GM18870 (cell line): ENCODE data around the gene IPO11.
"Not testable (repeated sequence)": the region's sequence is repeated elsewhere in the genome, so short reads cannot be mapped to it uniquely, and the experiment has no call there.

ENCODE experiments used
- ATAC-seq: cut with Tn5 transposase; IDR thresholded peaks from one replicate; pipeline ENCODE4 v1.9.1; 2021; ENCODE audit warnings: moderate library complexity; ENCODE audit not compliant: unreplicated experiment

Gene IPO11

DNA sequence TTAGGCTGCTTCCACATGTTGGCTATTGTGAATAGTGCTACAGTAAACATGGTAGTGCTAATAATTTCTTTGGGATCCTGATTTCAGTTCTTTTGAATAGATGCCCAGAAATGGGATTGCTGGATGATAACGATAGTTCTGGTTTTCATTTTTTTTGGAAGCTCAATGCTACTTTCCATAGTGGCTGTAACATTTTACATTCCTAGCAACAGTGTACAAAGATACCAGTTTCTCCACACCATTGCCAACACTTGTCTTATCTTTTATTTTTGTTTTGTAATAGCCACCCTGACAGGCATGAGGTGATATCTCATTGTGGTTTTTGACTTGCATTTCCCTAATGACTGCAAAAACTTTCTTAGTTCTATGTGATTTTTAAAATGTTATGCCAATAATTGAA lies 97.2 kb downstream of the IPO11 start:
- ATAC-seq: no peak

DNA sequence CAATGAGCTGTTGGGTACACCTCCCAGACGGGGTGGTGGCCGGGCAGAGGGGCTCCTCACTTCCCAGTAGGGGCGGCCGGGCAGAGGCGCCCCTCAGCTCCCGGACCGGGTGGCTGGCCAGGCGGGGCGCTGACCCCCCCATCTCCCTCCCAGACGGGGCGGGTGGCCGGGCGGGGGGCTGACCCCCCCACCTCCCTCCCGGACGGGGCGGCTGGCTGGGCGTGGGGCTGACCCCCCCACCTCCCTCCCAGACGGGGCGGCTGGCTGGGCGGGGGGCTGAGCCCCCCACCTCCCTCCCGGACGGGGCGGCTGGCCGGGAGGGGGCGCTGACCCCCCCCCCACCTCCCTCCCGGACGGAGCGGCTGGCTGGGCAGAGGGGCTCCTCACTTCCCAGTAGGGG lies 100.5 kb downstream of the IPO11 start:
- ATAC-seq: not testable (repeated sequence)

DNA sequence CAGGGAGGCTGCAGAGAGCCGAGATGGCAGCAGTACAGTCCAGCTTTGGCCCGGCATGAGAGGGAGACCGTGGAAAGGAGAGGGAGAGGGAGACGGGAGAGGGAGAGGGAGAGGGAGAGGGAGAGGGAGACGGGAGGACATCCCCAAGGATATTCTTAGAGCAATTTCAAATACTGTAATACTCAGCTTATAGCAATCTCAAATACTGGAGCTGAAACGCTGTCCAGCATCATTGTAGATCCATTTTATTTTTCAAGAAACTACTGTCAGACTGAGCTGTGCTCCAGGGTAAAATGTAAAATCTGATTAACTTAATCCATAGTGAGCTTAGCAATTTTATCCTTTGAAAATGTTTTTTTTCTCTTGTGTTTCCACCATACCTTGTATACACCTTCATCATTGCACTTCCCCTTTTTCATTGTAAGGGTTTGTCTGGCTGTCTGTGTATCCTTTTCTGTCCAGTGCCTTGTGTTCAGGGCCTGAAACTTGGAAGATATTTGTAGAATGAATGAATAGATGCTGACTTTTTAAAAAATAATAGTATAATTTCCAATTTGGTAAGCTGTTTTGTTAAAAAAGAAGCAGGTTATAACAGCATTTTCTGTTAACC lies 102.1 kb downstream of the IPO11 start:
- ATAC-seq: no peak

DNA sequence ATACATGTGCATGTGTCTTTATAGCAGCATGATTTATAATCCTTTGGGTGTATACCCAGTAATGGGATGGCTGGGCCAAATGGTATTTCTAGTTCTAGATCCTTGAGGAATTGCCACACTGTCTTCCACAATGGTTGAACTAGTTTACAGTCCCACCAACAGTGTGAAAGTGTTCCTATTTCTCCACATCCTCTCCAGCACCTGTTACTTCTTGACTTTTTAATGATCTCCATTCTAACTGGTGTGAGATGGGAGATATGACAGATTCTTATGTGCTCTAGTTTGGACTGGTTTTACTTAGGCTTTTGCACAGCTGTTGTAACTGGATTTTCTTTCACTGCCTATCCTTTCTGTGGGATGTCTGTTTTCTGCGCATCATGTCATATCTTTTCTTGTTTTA lies 108.2 kb downstream of the IPO11 start:
- ATAC-seq: not testable (repeated sequence)

DNA sequence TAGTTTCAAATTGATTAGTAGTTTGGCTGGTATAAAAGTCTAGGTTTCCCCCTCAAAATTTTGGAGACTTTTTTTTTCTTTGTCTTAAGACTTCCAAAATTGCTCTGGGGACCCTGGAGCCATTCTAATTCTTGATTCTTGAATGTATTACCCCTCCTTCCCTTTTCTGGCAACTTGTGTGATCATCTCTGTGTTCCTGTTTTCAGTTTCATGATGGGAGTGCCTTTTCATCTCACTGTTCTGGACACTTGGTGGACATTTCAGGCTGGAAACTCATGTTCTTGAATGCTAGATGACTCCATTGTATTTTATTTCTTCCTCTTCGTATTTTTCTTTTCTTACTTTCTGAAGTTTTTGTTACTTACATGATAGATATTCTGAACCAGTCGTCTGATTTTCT lies 108.8 kb downstream of the IPO11 start:
- ATAC-seq: no peak

DNA sequence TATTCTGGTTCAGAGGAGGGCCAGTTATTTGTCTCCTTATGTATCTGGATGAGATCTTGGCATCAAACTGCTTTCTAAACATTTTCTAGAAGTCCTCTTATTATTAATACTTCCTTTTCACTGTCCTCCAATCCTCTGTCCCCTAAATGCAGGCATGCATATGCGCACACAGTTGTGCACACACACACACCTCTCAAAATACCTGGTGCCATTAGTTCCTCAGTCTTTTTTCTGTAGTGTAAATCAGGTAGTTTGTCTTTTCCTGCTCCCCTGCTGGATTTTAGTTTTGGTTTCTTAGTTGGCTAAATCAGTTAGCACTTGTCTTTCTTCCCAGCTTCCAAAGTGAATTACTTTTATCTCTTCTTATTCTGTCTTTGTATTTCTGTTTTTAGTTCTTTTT lies 110.2 kb downstream of the IPO11 start:
- ATAC-seq: no peak

DNA sequence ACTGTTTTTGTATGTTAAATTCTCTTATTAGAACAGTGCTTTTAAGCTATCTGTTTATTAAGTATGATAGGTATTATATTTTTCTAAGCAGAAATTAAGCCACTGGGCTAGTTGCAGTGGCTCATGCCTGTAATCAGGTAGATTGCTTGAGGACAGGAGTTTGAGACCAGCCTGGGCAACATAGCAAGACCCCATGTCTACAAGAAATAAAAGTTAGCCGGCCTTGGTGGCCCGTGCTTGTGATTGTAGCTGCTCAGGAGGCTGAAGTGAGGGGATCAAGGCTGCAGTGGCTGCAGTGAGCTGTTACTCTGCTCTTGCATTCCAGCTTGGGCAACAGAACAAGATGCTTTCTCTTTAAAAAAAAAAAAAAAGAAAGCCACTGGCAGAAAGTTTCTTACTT lies 121.0 kb downstream of the IPO11 start:
- ATAC-seq: no peak

DNA sequence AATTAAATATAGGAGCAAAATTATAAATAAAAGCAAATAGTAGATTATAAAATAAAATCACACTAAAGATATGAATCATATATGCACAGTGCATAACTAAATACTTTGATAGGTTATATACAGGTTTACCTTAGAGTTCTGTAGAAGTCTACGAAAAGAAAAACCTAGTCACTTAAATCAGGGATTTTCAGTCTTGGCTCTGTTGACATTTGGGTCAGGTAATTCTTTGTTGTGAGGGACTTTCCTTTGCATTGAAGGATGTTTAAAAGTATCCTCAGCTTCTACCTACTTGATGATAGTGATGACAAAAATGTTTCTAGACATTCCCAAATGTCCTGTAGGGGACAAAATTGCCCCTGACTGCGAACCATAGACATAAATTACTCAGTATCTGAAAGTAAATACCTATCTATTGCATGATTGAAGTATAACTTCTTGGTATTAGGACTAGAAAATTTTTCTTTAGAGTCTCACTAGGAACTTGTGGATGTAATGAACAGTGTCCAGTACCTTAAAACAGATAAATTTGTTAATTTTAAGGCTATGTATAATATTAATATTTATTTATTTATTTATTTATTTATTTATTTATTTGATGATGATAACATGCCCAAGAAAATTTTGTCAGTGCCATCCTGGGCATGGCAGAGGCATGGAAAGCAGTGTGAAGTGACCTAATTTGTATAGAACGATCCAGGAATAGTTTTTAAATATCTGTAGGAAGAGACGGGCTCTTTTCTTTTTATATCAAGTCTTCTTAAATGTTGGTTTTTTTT lies 122.1 kb downstream of the IPO11 start:
- ATAC-seq: no peak

DNA sequence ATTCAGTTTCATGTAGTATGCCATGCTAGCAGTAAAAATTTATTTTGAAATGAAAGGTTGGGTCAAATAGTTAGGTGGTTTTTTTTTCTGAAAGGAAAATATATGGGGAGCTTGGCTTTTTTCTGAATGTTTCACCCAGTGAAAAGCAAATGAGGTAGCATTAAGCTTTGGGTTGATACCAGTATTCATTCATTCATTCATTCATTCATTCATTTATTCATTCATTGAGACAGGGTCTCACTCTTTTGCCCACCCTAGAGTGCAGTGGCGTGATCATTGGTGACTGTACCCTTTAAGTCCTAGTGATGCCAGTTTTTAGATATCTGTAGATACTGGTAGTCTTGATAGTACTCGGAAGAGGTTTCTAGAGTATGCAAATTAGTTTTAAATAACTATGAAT lies 123.7 kb downstream of the IPO11 start:
- no peak for ATAC-seq

DNA sequence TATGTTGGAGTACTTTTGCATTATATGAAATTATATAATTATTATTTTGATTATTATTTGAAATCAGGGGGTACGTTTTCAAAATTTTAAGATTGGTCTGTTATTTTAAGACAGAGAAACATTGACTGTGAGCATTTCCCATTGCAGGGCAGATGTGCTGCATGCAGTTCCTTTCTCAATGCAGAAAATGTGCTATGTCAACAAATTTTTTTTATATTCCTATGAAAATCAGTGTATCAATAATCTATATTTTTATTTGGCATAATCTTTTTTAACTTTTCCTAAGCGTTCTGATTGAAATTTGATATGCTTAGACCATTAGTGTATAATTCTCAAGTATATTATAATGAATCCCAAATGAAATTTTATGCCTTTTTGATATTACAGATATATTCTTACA lies 124.2 kb downstream of the IPO11 start:
- ATAC-seq: no peak

DNA sequence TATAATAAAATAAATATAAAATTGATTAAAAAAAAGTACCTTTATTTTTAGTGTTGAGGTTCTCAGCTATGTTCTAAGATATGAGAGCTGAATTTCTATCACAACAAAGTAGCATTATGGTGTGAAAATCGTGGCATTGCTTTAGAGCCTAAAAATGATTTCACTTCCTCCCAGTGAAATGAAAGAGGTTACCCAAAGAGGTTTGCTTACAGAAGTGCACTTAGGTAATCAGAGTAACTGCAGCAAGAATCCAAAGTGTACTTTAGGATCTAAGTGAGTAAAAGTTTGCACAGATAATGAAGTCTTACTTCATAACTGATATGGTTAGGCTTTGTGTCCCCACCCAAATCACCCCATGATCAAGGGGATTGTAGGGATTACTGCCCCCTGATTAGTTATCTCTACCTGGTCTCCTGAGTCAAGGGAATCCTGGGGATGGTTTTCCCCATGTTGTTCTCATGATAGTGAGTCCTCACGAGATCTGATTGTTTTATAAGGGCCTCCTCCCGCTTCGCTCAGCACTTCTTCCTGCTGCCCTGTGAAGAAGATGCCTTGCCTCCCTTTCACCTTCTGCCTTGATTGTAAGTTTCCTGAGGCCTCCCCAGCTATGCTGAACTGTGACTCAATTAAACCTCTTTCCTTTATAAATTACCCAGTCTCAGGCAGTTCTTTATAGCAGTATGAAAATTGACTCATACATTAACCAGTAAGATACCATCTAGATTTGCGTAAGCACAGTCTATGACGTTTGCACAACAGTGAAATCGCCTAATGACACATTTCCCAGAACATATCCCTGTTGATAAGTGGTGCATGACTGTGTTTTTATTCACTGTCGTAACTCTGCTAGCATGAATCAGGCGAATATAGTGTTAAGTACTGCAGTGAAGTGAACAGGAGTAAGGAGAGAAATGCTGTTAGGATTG lies 125.7 kb downstream of the IPO11 start:
- no peak for ATAC-seq

DNA sequence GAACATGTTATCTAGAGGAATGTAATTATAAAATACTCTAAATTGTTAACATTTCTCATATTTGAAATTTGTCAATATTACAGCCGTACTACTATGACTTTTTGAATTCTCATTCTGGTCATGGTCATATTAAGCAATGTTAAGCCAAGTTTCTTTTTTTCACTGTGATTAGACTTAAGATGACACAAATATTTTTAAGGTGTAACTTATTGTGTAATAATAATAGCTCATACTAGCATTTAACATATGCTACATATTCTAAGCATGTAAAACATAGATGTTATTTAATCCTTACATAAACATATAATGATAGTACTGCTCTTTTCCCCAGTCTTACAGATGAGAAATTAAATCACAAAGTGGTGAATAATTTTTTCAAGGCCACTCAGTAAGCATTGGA lies 130.2 kb downstream of the IPO11 start:
- ATAC-seq: no peak

DNA sequence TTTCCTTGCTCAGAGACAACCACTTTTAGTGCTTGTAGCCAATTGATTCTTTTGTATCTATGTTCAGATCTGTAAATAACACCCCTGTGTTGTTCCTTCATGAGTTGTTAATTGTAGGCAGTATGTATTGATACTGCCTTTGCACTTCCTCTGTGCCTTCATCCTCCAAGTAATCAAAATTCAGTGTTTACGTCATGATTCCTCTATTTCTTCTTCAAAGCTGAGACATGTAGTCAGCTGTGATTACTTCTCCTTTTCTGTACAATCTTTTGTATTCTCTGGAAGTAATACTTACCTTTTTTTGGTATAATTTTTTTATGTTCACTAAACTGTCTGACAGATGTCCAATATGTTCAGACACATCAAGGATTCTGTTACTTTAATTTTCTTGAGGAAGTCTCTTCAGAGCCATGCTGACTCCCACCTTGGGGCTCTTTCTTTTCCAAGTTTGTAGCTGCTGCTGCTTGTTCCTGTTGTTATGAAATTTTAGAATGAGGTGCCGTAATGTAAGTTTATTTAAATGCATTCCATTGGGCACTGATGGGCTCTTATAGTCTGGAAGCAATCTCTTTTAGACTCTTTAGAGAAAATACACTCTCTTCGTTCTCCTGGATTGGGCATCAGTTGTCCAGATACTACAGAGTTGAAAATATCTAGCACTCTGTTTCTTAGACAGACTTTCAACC lies 135.5 kb downstream of the IPO11 start:
- ATAC-seq: no peak

DNA sequence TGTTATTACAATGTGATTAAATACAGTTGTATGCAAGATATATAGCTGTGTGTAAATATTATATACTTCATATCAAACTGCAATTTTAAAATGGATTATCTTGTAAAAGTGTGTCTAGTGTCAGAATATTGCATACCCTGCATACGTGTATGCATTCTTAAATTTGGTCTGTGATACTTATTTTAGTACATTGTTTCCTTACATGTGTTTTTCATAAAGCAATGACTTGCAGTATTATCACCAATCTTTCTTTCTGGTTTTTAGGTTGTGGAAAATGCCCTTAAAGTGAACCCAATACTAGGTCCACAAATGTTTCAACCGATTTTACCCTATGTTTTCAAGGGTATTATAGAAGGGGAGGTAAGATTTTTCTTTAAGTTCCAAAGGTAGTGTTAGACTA lies 137.5 kb downstream of the IPO11 start:
- no peak for ATAC-seq

DNA sequence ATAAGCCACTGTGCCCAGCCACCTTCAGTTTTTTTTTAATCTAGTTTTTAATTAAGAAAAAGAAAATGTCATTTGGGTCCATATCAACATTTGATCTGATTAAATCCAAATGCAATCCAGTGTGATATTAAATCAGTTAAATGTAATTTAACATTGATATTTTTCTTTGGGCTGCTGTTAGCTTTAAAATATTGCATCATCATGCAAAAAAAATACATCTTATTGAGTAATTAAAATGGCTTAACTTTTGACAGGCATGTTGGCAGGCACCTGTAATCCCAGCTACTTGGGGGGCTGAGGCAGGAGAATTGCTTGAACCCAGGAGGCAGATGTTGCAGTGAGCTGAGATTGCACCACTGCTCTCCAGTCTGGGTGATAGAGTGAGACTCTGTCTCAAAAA lies 143.4 kb downstream of the IPO11 start:
- no peak for ATAC-seq

DNA sequence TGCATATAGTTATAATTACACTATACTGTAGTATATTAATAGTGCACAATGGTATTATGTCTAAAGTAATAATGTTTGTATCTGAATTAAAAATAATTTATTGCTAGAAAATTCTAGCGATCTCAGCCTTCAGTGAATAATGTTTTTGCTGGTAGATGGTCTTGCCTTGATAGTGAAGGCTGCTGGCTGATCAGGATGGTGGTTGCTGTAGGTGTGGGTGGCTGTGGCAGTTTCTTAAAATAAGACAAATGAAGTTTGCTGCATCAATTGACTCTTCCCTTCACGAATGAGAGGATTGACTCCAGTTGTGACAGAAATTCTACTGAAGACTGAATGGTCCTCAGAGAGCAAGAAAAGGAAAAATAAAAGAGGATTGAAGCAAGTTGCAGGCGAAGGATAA lies 146.4 kb downstream of the IPO11 start:
- ATAC-seq: no peak

DNA sequence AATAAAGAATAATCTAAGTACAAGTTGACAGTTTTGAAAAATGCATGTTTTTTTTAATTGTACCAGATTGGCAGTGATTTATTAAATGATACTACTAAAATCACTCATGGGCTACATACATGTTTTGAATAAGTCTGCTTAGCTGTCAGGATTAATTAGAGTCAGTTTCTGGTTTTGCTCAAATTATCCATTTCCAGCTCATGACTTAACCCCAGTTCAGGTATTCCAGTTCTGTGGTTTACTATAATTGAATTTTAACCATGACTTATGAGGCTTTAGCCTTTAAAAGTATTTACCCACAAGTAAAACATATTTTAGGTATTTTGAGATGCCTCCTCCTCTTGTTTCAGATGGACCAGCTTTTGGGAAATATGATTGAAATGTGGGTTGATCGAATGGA lies 148.2 kb downstream of the IPO11 start:
- no peak for ATAC-seq

DNA sequence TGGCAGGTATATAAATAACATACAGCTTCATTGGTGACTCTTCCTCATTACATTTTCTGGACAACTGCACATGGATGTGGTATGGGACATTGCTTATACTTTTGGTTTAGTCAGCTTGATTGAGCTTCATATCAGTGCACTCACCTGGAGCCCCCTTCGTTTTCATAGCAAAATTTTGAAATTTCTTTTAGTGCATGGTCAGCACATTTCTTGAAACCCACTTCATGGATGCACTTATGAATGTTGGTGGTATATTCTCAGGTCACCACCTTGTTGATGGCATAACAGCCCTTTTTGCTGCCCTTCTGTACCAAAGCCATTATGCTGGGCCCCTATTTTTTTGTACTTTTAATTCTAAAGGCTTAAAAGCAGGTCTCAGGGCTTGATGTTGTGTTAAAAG lies 149.3 kb downstream of the IPO11 start:
- ATAC-seq: no peak

DNA sequence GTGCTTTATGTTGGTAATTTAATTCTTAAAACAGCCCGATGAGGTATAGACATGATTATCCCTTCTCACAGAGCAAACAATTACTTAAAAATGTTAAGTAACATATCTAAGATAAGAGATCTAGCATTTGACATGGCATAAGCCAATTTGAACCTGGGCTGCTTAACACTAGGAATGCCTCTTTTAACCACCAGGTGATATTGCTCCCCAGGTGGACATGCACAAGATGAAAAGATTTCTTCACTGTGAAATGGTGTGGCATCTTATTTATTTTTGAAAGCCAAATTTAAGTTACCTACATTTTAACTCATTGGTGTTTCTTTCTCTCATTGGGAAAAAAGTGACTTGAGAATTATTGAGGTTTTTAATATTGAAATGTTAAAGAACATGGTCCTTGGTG lies 150.3 kb downstream of the IPO11 start:
- no peak for ATAC-seq

DNA sequence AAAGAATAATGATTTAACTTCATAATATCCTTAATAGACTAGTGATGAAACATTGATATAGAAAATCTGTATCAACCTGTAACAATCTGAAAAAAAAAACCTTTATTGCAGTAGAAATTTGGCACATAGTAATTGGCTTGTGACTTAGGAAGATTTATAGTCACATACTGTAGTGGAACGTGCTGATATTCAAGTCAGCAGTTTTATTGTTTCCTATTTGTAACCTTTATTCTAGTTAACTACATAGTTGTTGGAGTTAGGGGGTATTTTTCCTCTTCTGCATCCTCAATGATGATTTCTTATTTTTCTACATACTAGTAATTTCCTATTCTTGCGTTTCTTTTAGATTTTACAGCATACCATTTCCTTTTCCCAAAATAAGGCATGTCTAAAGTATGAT lies 151.5 kb downstream of the IPO11 start:
- ATAC-seq: no peak

DNA sequence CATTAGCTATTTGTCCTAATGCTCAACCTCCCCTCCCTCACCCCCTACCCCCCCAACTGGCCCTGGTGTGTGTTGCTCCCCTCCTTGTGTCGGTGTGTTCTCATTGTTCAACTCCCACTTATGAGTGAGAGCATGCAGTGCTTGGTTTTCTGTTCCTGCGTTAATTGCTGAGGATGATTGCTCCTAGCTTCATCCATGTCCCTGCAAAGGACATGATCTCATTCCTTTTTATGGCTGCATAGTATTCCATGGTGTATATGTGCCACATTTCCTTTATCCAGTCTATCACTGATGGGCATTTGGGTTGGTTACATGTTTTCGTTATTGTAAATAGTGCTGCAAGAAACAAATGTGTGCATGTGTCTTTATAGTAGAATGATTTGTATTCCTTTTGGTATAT lies 153.2 kb downstream of the IPO11 start:
- ATAC-seq: not testable (repeated sequence)
